ENCODE results near the gene KCNAB3.

GRCh38 chr17:7946441-7946840, 16.8 kb upstream of the KCNAB3 start:
- TF ChIP-seq CTCF (IDR thresholded peaks at IDR 0.05; ENCODE audit: low read depth, low read length, missing input control) (no peak), RAD21 (IDR thresholded peaks at IDR 0.05) (no peak), JUND (IDR thresholded peaks at IDR 0.05) (no peak)

Data from liver (tissue), 3 donors.